Measurements from ENCODE around the gene DUSP16. TPM values are rescaled to one million over a fixed set of nuclear protein-coding genes. Genes with fewer than 3 reads are reported as not detected.

The DUSP16 gene
- total RNA-seq, 1 experiment from 2014 or later: 51.9 TPM

DNA sequence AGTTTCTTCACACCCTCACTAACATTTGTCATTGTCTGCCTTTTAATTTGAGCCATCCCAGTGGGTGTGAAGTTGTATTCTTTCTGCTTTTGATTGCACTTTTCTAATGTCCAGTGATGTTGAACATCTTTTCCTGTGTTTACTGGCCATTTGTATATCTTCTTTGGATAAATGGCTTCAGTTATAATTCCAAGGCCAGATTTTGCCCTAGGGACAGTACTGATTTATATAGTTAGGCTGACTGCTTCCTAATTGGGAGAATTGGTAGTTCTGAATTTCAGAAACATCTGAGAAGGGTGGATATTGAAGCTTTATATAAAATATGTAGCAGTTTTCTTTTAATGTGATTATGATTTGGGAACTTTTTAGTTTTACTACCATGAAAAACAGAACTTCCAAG lies 108.3 kb downstream of the DUSP16 start (continued):
- TF ChIP-seq, protein P1, sequence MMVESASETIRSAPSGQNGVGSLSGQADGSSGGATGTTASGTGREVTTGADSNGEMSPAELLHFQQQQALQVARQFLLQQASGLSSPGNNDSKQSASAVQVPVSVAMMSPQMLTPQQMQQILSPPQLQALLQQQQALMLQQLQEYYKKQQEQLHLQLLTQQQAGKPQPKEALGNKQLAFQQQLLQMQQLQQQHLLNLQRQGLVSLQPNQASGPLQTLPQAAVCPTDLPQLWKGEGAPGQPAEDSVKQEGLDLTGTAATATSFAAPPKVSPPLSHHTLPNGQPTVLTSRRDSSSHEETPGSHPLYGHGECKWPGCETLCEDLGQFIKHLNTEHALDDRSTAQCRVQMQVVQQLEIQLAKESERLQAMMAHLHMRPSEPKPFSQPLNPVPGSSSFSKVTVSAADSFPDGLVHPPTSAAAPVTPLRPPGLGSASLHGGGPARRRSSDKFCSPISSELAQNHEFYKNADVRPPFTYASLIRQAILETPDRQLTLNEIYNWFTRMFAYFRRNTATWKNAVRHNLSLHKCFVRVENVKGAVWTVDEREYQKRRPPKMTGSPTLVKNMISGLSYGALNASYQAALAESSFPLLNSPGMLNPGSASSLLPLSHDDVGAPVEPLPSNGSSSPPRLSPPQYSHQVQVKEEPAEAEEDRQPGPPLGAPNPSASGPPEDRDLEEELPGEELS (CRISPR knock-in tag; IDR thresholded peaks at IDR 0.05): no peak
- no peak for TF ChIP-seq TCF7 (CRISPR knock-in tag; IDR thresholded peaks at IDR 0.05; ENCODE audit: low read depth)
- no peak for TF ChIP-seq FOXJ3 (CRISPR knock-in tag; IDR thresholded peaks at IDR 0.05; ENCODE audit: borderline replicate concordance)

- TF ChIP-seq NFE2L1 (CRISPR knock-in tag; IDR thresholded peaks at IDR 0.05) (no peak), ZNF512 (CRISPR knock-in tag; IDR thresholded peaks at IDR 0.05; ENCODE audit: borderline replicate concordance) (no peak), ZNF219 (CRISPR knock-in tag; IDR thresholded peaks at IDR 0.05; ENCODE audit: borderline replicate concordance) (no peak), USF1 (CRISPR knock-in tag; IDR thresholded peaks at IDR 0.05) (no peak), STAT6 (CRISPR knock-in tag; conservative IDR thresholded peaks at IDR 0.05; ENCODE audit: low read depth) (no peak), ZNF671 (CRISPR knock-in tag; IDR thresholded peaks at IDR 0.05) (no peak), KAT7 (CRISPR knock-in tag; IDR thresholded peaks at IDR 0.05; ENCODE audit: borderline replicate concordance) (no peak), ZNF263 (CRISPR knock-in tag; IDR thresholded peaks at IDR 0.05; ENCODE audit: low read depth) (no peak), E2F4 (CRISPR knock-in tag; IDR thresholded peaks at IDR 0.05; ENCODE audit: borderline replicate concordance, low read depth) (no peak)
- TF ChIP-seq, protein P2, sequence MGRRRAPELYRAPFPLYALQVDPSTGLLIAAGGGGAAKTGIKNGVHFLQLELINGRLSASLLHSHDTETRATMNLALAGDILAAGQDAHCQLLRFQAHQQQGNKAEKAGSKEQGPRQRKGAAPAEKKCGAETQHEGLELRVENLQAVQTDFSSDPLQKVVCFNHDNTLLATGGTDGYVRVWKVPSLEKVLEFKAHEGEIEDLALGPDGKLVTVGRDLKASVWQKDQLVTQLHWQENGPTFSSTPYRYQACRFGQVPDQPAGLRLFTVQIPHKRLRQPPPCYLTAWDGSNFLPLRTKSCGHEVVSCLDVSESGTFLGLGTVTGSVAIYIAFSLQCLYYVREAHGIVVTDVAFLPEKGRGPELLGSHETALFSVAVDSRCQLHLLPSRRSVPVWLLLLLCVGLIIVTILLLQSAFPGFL (CRISPR knock-in tag; IDR thresholded peaks at IDR 0.05; ENCODE audit: borderline replicate concordance): no peak
- TF ChIP-seq, protein P3, sequence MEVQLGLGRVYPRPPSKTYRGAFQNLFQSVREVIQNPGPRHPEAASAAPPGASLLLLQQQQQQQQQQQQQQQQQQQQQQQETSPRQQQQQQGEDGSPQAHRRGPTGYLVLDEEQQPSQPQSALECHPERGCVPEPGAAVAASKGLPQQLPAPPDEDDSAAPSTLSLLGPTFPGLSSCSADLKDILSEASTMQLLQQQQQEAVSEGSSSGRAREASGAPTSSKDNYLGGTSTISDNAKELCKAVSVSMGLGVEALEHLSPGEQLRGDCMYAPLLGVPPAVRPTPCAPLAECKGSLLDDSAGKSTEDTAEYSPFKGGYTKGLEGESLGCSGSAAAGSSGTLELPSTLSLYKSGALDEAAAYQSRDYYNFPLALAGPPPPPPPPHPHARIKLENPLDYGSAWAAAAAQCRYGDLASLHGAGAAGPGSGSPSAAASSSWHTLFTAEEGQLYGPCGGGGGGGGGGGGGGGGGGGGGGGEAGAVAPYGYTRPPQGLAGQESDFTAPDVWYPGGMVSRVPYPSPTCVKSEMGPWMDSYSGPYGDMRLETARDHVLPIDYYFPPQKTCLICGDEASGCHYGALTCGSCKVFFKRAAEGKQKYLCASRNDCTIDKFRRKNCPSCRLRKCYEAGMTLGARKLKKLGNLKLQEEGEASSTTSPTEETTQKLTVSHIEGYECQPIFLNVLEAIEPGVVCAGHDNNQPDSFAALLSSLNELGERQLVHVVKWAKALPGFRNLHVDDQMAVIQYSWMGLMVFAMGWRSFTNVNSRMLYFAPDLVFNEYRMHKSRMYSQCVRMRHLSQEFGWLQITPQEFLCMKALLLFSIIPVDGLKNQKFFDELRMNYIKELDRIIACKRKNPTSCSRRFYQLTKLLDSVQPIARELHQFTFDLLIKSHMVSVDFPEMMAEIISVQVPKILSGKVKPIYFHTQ (CRISPR knock-in tag; IDR thresholded peaks at IDR 0.05): no peak
- TF ChIP-seq, protein P4, sequence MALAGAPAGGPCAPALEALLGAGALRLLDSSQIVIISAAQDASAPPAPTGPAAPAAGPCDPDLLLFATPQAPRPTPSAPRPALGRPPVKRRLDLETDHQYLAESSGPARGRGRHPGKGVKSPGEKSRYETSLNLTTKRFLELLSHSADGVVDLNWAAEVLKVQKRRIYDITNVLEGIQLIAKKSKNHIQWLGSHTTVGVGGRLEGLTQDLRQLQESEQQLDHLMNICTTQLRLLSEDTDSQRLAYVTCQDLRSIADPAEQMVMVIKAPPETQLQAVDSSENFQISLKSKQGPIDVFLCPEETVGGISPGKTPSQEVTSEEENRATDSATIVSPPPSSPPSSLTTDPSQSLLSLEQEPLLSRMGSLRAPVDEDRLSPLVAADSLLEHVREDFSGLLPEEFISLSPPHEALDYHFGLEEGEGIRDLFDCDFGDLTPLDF (CRISPR knock-in tag; IDR thresholded peaks at IDR 0.05): no peak
- no peak overlapping the region for H3K4me3 Mint-ChIP-seq
- no peak for DNase-seq (ENCODE audit: low spot score)
- no peaks in the 10 kb centered on the region for H3K27me3 Mint-ChIP-seq (ENCODE audit: low read depth)
- H3K27ac Mint-ChIP-seq: no peak overlapping the region
- H3K4me1 Mint-ChIP-seq: peaks cover 16% of the 10 kb centered on the region
- ChIA-PET POLR2A (no interaction called here), CTCF (no interaction called here)
- ATAC-seq: no peak
- 0 out of 2 replicates have a peak, but pooled peaks cover 3% of the 10 kb centered on the region for H3K9me3 Mint-ChIP-seq
- H3K36me3 Mint-ChIP-seq: 0 out of 2 replicates have a peak, but pooled peaks cover 3% of the 10 kb centered on the region
Measured at GRCh38 chr12:12453635-12454034, 109.0 kb downstream of the DUSP16 start.

Measured in WTC11 (cell line).